ENCODE measurements around the gene NOX5. TPM values are rescaled to one million over a fixed set of nuclear protein-coding genes. Genes with fewer than 3 reads are reported as not detected.
A peak's percentile ranks its signal among the peaks of the same experiment; 100 is the strongest.
"Not testable (repeated sequence)": the region's sequence is repeated elsewhere in the genome, so short reads cannot be mapped to it uniquely, and the experiment has no call there.

The NOX5 gene
- total RNA-seq, 1 donor from 2014 or later: under 0.01 TPM

- DNase-seq: peak; percentile 72
Observed at GRCh38 chr15:69058830-69059556, 44.5 kb downstream of the NOX5 start.

GRCh38 chr15:69059557-69059943, 45.1 kb downstream of the NOX5 start:
- DNase-seq: no peak

- no peak for DNase-seq
Observed at GRCh38 chr15:69060041-69060481, 45.6 kb downstream of the NOX5 start.

- no peak for DNase-seq
Observed at GRCh38 chr15:69060744-69061143, 46.2 kb downstream of the NOX5 start.

GRCh38 chr15:69061414-69061842, 46.9 kb downstream of the NOX5 start:
- DNase-seq: no peak

GRCh38 chr15:69064649-69065048, 50.2 kb downstream of the NOX5 start:
- no peak for DNase-seq

- no peak for DNase-seq
Observed at GRCh38 chr15:69066007-69066995, 51.8 kb downstream of the NOX5 start.

GRCh38 chr15:69067296-69067695, 52.8 kb downstream of the NOX5 start:
- DNase-seq: no peak

GRCh38 chr15:69068157-69068556, 53.7 kb downstream of the NOX5 start:
- DNase-seq: no peak

- not testable (repeated sequence) for DNase-seq
Observed at GRCh38 chr15:69069290-69069689, 54.8 kb downstream of the NOX5 start.

GRCh38 chr15:69069996-69070395, 55.5 kb downstream of the NOX5 start:
- DNase-seq: no peak

GRCh38 chr15:69070396-69070795, 55.9 kb downstream of the NOX5 start:
- DNase-seq: no peak

GRCh38 chr15:69071260-69071659, 56.8 kb downstream of the NOX5 start:
- no peak for DNase-seq

GRCh38 chr15:69072906-69073305, 58.4 kb downstream of the NOX5 start:
- DNase-seq: no peak

- no peak for DNase-seq
Observed at GRCh38 chr15:69074001-69074842, 59.7 kb downstream of the NOX5 start.

GRCh38 chr15:69074843-69075224, 60.3 kb downstream of the NOX5 start:
- no peak for DNase-seq

- DNase-seq: no peak
Observed at GRCh38 chr15:69075440-69075839, 60.9 kb downstream of the NOX5 start.

GRCh38 chr15:69076756-69077155, 62.3 kb downstream of the NOX5 start:
- DNase-seq: no peak

GRCh38 chr15:69078638-69079037, 64.1 kb downstream of the NOX5 start:
- no peak for DNase-seq

GRCh38 chr15:69080295-69081248, 66.1 kb downstream of the NOX5 start:
- no peak for DNase-seq
